Suprapubic skin (tissue), 4 donors: ENCODE measurements around the gene ALG14.

Source experiments
- POLR2A ChIP-seq, 2 donors: fragments of 450-650 bp; IDR thresholded peaks; one replicate each; pipeline ENCODE4 v1.6.1; 2017; ENCODE audit warnings: antibody characterized with exemption in 2 of 2, mild to moderate bottlenecking in 2 of 2, moderate library complexity in 2 of 2
- POLR2AphosphoS5 ChIP-seq, 3 donors: sonication (generic); formaldehyde crosslinking; IDR thresholded peaks; one replicate each; pipeline ENCODE4 v1.6.1; 2017; ENCODE audit warnings: antibody characterized with exemption in 3 of 3
- TF ChIP-seq, protein P1 (sequence below), 2 donors: fragments of 200-600 bp in 1 of 2; fragments of 450-650 bp in 1 of 2; sonication (generic) in 1 of 2; IDR thresholded peaks; one replicate each; pipeline ENCODE4 v1.5.1; 2016 to 2019; ENCODE audit warnings: antibody characterized with exemption in 2 of 2, mild to moderate bottlenecking in 1 of 2, moderate library complexity in 1 of 2

DNA sequence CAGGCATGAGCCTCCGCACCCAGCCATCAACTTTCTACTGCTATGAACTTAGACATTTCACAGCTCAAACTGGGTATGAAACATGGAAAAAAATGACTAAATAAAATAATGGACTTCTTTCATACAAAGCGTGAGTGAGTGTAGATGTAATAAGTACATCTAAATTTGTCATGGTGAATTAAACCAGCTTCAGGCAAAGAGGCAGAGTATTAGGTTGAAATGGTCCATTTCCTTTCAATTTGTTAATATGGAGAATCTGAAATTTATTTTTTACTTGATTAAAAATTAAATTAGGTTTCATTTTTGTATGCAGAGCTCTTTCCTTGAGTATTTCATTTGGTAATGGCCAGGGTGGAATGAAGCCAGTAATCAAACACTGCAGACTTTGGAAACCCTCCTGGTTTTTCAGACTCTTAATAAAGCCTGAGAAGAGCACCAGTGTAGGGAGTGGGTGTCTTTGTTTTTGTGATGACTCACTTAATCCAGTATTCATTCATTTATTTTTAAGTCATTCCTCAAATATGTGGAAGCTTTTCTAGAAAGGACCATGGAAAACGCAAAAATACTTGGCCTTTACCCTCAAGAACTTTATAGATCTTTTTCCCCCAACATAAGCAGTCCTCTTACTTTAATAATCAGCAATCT lies 49.2 kb downstream of the ALG14 start:
- TF ChIP-seq, protein P1, sequence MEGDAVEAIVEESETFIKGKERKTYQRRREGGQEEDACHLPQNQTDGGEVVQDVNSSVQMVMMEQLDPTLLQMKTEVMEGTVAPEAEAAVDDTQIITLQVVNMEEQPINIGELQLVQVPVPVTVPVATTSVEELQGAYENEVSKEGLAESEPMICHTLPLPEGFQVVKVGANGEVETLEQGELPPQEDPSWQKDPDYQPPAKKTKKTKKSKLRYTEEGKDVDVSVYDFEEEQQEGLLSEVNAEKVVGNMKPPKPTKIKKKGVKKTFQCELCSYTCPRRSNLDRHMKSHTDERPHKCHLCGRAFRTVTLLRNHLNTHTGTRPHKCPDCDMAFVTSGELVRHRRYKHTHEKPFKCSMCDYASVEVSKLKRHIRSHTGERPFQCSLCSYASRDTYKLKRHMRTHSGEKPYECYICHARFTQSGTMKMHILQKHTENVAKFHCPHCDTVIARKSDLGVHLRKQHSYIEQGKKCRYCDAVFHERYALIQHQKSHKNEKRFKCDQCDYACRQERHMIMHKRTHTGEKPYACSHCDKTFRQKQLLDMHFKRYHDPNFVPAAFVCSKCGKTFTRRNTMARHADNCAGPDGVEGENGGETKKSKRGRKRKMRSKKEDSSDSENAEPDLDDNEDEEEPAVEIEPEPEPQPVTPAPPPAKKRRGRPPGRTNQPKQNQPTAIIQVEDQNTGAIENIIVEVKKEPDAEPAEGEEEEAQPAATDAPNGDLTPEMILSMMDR (IDR thresholded peaks at IDR 0.05): no peak
- TF ChIP-seq POLR2A (IDR thresholded peaks at IDR 0.05): no peak
- TF ChIP-seq POLR2AphosphoS5 (IDR thresholded peaks at IDR 0.05): no peak
